ENCODE data around the gene HSD3B7.

DNA sequence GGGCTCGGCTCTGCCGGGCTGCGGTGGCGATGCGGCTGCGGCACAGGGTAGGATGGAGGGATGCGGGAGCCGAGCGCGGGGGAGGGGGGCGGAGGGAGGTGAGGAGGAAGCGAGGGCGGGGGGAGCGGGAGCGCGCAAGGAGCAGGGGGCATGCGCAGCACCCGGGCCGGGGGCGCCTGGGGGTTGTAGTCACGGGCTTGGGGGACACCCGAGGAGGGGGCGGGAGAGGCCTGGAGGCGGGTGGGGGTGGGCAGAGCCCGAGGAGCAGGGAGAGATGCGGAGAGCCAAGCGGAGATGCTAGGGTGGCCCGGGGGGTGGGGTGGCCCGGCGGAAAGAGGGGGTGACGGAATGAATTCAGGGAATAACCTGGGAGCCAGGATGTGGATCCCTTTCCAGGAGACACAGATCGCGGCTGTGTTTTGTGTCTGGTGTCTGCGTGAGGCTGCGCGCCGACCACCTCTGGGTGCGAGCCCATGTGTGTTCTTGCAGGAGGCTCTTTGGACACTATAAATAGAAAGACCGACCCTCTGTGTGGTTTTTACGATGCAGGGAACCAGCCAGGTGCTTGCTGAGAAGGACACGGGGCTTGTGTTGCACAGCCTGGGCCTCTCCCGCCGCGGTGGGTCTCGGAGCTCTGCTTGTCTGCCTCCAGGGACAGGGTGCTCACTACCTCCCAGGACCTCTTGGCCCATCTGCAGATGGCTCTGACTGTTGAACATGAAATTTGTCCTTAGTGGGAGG, 25.7 kb downstream of the HSD3B7 start, which contains the start of gene STX1B:
- TF ChIP-seq CTCF (IDR thresholded peaks at IDR 0.05), result no peak
- TF ChIP-seq POLR2A (IDR thresholded peaks at IDR 0.05), result no peak
